HepG2 (cell line): ENCODE results near the gene MYO18A. TPM values are rescaled to one million over a fixed set of nuclear protein-coding genes. Genes with fewer than 3 reads are reported as not detected.

ENCODE experiments used
- ERF ChIP-seq: IDR thresholded peaks from 2 replicates; pipeline ENCODE4 v1.6.1; 2018; ENCODE audit warnings: missing biosample characterization, missing genetic modification reagents
- FOSL1 ChIP-seq: sonication (generic); formaldehyde crosslinking; IDR thresholded peaks from 2 replicates; pipeline ENCODE4 v1.9.0; 2021; ENCODE audit warnings: missing genetic modification reagents, borderline replicate concordance
- HDAC2 ChIP-seq: sonication (generic); formaldehyde crosslinking; IDR thresholded peaks from 2 replicates; pipeline ENCODE4 v1.4.0; 2020; ENCODE audit warnings: missing genetic modification reagents
- HMG20A ChIP-seq: IDR thresholded peaks from 2 replicates; pipeline ENCODE4 v1.6.1; 2016; ENCODE audit warnings: borderline replicate concordance
- HOXA3 ChIP-seq: sonication (generic); formaldehyde crosslinking; IDR thresholded peaks from 2 replicates; pipeline ENCODE4 v1.5.0; 2020; ENCODE audit warnings: missing genetic modification reagents
- HOXA5 ChIP-seq: sonication (generic); formaldehyde crosslinking; IDR thresholded peaks from 2 replicates; pipeline ENCODE4 v1.4.0; 2020; ENCODE audit warnings: missing genetic modification reagents
- KLF6 ChIP-seq: IDR thresholded peaks from 2 replicates; pipeline ENCODE4 v1.8.0; 2016; ENCODE audit warnings: missing biosample characterization, missing genetic modification reagents
- MXI1 ChIP-seq: IDR thresholded peaks from 3 replicates; pipeline ENCODE4 v1.6.1; 2012; ENCODE audit warnings: low read depth, low read length, inconsistent platforms, borderline replicate concordance
- MZF1 ChIP-seq: sonication (generic); formaldehyde crosslinking; IDR thresholded peaks from 2 replicates; pipeline ENCODE4 v1.8.1; 2023; ENCODE audit warnings: mild to moderate bottlenecking, missing genetic modification reagents, borderline replicate concordance
- SOX5 ChIP-seq: IDR thresholded peaks from 2 replicates; pipeline ENCODE4 v1.6.1; 2016; ENCODE audit warnings: borderline replicate concordance
- SRSF1 ChIP-seq: fragments of 200-400 bp; formaldehyde crosslinking; optimal IDR thresholded peaks from 2 replicates; pipeline ENCODE3; 2017; ENCODE audit warnings: mild to moderate bottlenecking, low read depth, low read length, moderate library complexity
- SSRP1 ChIP-seq: IDR thresholded peaks from 2 replicates; pipeline ENCODE4 v1.6.1; 2016; ENCODE audit warnings: control low read depth
- ZNF263 ChIP-seq: sonication (generic); formaldehyde crosslinking; IDR thresholded peaks from 2 replicates; pipeline ENCODE4 v1.4.0; 2020; ENCODE audit warnings: missing genetic modification reagents
- ZNF264 ChIP-seq: sonication (generic); formaldehyde crosslinking; IDR thresholded peaks from 2 replicates; pipeline ENCODE4 v1.4.0; 2020; ENCODE audit warnings: missing genetic modification reagents
- ZNF614 ChIP-seq: IDR thresholded peaks from 2 replicates; pipeline ENCODE4 v1.6.1; 2018; ENCODE audit warnings: missing biosample characterization, missing genetic modification reagents, inconsistent platforms, borderline replicate concordance
- ZNF766 ChIP-seq: sonication (generic); formaldehyde crosslinking; IDR thresholded peaks from 2 replicates; pipeline ENCODE4 v1.5.0; 2020; ENCODE audit warnings: missing genetic modification reagents, borderline replicate concordance
- polyA plus RNA-seq, 8 experiments: library from polyadenylated mRNA; depleted of rRNA in 3 of 8; stranded (reverse) in 7 of 8; unstranded in 1 of 8; fragments of >200 nt; fragmentation: Illumina TruSeq in 4 of 8; extraction: Trizol in 4 of 8; gene quantifications; 2 replicates each; pipeline versions ENCODE4 v1.2.1 to v1.2.3, GENCODE V29; 2011 to 2016; ENCODE audit warnings: low read depth in 4 of 8, missing spikeins in 1 of 8, mixed read lengths in 1 of 8; ENCODE audit not compliant: insufficient read depth in 1 of 8
- total RNA-seq, 5 experiments: library from RNA; depleted of rRNA; stranded (reverse); fragments of >200 nt; fragmentation: Illumina TruSeq; extraction: Trizol; gene quantifications; 2 replicates each; pipeline ENCODE4 v1.2.3, GENCODE V29; 2016; ENCODE audit warnings: low read depth in 1 of 5
- TF ChIP-seq, protein P1 (sequence below): sonication (generic); formaldehyde crosslinking; IDR thresholded peaks from 2 replicates; pipeline ENCODE4 v1.4.0; 2020; ENCODE audit warnings: missing genetic modification reagents
- TF ChIP-seq, protein P2 (sequence below): sonication (generic); formaldehyde crosslinking; IDR thresholded peaks from 2 replicates; pipeline ENCODE4 v1.5.0; 2020; ENCODE audit warnings: mild to moderate bottlenecking, missing genetic modification reagents, moderate library complexity
- TF ChIP-seq, protein P3 (sequence below): sonication (generic); formaldehyde crosslinking; IDR thresholded peaks from 2 replicates; pipeline ENCODE4 v1.5.1; 2020; ENCODE audit warnings: mild to moderate bottlenecking, missing genetic modification reagents, moderate library complexity
- TF ChIP-seq, protein P4 (sequence below): sonication (generic); formaldehyde crosslinking; IDR thresholded peaks from 2 replicates; pipeline ENCODE4 v1.4.0; 2020; ENCODE audit warnings: missing genetic modification reagents

Gene MYO18A
- total and polyA plus RNA-seq, 2 of the 13 experiments (the other 11 are each of a cell fraction or from before 2014, with no cell fraction given), result 16.8 to 24.8 TPM

DNA sequence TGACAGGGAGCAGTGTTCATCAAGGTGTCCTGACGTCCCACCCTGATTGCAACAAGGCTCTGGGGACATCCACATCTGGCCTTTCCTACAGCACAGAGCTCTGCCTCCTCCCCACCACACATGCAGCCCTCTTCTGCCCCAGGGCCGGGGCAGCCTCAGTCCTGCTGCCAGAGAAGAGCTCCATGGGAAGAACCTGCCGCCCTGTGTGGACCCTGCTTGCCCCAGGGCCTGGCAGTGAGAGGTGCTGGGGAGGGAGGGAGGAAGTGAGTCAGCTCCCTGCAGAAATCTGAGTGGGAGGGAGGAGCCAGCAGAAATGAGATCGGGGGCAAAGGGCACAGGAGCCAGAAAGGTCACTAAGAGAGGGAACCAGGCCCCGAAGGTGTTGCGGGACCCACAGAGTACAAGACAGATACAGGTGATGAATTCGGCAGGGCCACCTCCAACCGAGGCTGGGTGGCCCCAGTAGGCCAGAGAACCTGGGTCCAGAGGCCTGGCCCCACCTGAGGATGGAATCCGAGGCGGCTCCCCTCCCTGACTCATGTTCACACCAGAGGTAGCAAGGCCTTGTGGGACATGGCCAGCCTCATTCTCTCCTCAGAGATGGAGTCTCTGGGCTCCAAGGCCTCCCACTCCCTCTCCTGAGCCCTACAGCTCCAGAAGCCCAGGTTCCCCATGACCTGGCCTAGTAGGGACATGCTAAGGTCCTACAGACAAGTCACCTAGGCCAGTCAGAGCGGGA, 24.8 kb downstream of the MYO18A start (continued):
- TF ChIP-seq ZNF766, result 0 out of 2 replicates have a peak, but pooled peaks have one; percentile 61
- TF ChIP-seq, protein P1, sequence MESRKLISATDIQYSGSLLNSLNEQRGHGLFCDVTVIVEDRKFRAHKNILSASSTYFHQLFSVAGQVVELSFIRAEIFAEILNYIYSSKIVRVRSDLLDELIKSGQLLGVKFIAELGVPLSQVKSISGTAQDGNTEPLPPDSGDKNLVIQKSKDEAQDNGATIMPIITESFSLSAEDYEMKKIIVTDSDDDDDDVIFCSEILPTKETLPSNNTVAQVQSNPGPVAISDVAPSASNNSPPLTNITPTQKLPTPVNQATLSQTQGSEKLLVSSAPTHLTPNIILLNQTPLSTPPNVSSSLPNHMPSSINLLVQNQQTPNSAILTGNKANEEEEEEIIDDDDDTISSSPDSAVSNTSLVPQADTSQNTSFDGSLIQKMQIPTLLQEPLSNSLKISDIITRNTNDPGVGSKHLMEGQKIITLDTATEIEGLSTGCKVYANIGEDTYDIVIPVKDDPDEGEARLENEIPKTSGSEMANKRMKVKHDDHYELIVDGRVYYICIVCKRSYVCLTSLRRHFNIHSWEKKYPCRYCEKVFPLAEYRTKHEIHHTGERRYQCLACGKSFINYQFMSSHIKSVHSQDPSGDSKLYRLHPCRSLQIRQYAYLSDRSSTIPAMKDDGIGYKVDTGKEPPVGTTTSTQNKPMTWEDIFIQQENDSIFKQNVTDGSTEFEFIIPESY (CRISPR knock-in tag), result peak; percentile 39; the same call in 1 of the 2 replicates
- TF ChIP-seq HOXA5 (CRISPR knock-in tag), result no peak
- TF ChIP-seq HMG20A, result peak; percentile 27; the same call in 1 of the 2 replicates
- TF ChIP-seq MZF1 (CRISPR knock-in tag), result 0 out of 2 replicates have a peak, but pooled peaks have one; percentile 36
- peak; percentile 36; the same call in 1 of the 2 replicates for TF ChIP-seq HOXA3
- TF ChIP-seq ZNF263, result peak; percentile 85
- peak; percentile 69; the same call in 1 of the 2 replicates for TF ChIP-seq ERF (CRISPR knock-in tag)
- TF ChIP-seq ZNF264 (CRISPR knock-in tag), result no peak
- peak; percentile 75; the same call in 1 of the 2 replicates for TF ChIP-seq FOSL1 (CRISPR knock-in tag)
- TF ChIP-seq, protein P2, sequence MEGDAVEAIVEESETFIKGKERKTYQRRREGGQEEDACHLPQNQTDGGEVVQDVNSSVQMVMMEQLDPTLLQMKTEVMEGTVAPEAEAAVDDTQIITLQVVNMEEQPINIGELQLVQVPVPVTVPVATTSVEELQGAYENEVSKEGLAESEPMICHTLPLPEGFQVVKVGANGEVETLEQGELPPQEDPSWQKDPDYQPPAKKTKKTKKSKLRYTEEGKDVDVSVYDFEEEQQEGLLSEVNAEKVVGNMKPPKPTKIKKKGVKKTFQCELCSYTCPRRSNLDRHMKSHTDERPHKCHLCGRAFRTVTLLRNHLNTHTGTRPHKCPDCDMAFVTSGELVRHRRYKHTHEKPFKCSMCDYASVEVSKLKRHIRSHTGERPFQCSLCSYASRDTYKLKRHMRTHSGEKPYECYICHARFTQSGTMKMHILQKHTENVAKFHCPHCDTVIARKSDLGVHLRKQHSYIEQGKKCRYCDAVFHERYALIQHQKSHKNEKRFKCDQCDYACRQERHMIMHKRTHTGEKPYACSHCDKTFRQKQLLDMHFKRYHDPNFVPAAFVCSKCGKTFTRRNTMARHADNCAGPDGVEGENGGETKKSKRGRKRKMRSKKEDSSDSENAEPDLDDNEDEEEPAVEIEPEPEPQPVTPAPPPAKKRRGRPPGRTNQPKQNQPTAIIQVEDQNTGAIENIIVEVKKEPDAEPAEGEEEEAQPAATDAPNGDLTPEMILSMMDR (CRISPR knock-in tag), result peak; percentile 17; the same call in 1 of the 2 replicates
- no peak for TF ChIP-seq KLF6 (CRISPR knock-in tag)
- TF ChIP-seq HDAC2, result peak; percentile 68
- peak; percentile 55; the same call in 1 of the 2 replicates for TF ChIP-seq ZNF614 (CRISPR knock-in tag)
- peak; percentile 46; the same call in 1 of the 2 replicates for TF ChIP-seq SOX5 (CRISPR knock-in tag)
- TF ChIP-seq, protein P3, sequence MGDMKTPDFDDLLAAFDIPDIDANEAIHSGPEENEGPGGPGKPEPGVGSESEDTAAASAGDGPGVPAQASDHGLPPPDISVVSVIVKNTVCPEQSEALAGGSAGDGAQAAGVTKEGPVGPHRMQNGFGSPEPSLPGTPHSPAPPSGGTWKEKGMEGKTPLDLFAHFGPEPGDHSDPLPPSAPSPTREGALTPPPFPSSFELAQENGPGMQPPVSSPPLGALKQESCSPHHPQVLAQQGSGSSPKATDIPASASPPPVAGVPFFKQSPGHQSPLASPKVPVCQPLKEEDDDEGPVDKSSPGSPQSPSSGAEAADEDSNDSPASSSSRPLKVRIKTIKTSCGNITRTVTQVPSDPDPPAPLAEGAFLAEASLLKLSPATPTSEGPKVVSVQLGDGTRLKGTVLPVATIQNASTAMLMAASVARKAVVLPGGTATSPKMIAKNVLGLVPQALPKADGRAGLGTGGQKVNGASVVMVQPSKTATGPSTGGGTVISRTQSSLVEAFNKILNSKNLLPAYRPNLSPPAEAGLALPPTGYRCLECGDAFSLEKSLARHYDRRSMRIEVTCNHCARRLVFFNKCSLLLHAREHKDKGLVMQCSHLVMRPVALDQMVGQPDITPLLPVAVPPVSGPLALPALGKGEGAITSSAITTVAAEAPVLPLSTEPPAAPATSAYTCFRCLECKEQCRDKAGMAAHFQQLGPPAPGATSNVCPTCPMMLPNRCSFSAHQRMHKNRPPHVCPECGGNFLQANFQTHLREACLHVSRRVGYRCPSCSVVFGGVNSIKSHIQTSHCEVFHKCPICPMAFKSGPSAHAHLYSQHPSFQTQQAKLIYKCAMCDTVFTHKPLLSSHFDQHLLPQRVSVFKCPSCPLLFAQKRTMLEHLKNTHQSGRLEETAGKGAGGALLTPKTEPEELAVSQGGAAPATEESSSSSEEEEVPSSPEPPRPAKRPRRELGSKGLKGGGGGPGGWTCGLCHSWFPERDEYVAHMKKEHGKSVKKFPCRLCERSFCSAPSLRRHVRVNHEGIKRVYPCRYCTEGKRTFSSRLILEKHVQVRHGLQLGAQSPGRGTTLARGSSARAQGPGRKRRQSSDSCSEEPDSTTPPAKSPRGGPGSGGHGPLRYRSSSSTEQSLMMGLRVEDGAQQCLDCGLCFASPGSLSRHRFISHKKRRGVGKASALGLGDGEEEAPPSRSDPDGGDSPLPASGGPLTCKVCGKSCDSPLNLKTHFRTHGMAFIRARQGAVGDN (CRISPR knock-in tag), result peak; percentile 98
- TF ChIP-seq, protein P4, sequence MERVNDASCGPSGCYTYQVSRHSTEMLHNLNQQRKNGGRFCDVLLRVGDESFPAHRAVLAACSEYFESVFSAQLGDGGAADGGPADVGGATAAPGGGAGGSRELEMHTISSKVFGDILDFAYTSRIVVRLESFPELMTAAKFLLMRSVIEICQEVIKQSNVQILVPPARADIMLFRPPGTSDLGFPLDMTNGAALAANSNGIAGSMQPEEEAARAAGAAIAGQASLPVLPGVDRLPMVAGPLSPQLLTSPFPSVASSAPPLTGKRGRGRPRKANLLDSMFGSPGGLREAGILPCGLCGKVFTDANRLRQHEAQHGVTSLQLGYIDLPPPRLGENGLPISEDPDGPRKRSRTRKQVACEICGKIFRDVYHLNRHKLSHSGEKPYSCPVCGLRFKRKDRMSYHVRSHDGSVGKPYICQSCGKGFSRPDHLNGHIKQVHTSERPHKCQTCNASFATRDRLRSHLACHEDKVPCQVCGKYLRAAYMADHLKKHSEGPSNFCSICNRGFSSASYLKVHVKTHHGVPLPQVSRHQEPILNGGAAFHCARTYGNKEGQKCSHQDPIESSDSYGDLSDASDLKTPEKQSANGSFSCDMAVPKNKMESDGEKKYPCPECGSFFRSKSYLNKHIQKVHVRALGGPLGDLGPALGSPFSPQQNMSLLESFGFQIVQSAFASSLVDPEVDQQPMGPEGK (CRISPR knock-in tag), result peak; percentile 92
- TF ChIP-seq MXI1, result no peak; the same call in 2 of the 3 replicates
- no peak for TF ChIP-seq SRSF1
- TF ChIP-seq SSRP1 (CRISPR knock-in tag), result no peak
